ENCODE measurements around the gene ALPK1.

Gene ALPK1

DNA sequence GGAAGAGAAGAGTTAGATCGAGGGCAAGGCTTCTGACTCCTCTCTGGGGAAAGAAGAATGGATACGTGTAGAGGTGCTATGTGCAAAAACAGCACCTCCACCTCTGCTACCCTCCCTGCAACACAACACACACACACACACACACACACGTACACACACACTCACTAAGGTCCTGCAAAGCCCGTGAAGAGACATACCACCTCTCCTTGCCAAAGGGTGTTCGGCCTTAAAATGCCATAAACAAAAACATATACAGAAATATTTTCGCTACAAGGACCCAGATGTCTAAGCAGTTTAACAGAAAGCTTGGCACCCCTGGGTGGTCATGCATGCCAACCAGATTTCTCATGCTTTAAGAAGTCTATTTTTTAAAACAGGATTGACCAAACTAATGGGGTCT, 13.0 kb upstream of the ALPK1 start:
- H3K4me3 ChIP-seq (ENCODE audit: low read length) = peak overlapping the region; percentile 77
- DNase-seq (ENCODE audit: low read depth) = peak; percentile 11
- TF ChIP-seq, protein P1, sequence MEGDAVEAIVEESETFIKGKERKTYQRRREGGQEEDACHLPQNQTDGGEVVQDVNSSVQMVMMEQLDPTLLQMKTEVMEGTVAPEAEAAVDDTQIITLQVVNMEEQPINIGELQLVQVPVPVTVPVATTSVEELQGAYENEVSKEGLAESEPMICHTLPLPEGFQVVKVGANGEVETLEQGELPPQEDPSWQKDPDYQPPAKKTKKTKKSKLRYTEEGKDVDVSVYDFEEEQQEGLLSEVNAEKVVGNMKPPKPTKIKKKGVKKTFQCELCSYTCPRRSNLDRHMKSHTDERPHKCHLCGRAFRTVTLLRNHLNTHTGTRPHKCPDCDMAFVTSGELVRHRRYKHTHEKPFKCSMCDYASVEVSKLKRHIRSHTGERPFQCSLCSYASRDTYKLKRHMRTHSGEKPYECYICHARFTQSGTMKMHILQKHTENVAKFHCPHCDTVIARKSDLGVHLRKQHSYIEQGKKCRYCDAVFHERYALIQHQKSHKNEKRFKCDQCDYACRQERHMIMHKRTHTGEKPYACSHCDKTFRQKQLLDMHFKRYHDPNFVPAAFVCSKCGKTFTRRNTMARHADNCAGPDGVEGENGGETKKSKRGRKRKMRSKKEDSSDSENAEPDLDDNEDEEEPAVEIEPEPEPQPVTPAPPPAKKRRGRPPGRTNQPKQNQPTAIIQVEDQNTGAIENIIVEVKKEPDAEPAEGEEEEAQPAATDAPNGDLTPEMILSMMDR (IDR thresholded peaks at IDR 0.05; ENCODE audit: insufficient read depth, low read depth, low read length, missing control alignments) = no peak

DNA sequence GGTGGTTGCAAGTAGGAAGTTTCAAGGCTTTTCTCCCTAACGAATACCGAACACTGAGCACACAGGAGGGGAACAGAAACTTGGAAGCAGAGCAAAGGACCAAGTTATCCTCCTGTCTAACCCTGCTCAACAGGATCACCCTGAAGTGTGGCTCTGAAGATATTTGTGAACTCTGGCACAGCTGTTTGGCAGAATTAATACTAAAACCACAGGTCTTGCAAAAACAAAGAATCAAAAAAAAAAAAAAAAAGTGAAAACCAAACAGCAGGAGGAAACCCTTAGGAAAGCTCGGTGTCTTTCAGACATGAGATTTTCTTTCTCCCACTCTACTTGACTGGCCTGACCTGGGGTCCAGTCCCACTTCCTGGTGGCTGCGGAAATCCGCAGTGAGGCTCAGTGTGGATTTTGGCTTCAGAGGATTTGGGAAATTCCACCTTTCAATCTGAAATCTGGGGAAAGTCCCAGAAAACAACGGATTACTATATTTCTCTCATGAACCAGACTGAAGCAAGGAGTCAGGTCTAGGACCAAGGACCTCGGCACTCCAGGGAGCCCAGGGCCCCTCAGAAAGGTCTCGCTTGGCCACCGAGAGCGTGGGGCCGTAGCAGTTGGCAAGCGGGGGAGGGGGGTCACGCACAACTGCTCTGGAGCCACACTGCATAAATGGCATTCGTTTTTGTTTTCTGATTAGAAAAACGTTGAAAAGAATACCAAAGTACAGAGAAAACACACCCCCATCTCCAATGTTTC, 12.3 kb upstream of the ALPK1 start:
- peak overlapping the region; percentile 77 for H3K4me3 ChIP-seq (ENCODE audit: low read length)
- TF ChIP-seq, protein P1 (IDR thresholded peaks at IDR 0.05; ENCODE audit: insufficient read depth, low read depth, low read length, missing control alignments) = no peak
- peak; percentile 29 for DNase-seq (ENCODE audit: low read depth)

DNA sequence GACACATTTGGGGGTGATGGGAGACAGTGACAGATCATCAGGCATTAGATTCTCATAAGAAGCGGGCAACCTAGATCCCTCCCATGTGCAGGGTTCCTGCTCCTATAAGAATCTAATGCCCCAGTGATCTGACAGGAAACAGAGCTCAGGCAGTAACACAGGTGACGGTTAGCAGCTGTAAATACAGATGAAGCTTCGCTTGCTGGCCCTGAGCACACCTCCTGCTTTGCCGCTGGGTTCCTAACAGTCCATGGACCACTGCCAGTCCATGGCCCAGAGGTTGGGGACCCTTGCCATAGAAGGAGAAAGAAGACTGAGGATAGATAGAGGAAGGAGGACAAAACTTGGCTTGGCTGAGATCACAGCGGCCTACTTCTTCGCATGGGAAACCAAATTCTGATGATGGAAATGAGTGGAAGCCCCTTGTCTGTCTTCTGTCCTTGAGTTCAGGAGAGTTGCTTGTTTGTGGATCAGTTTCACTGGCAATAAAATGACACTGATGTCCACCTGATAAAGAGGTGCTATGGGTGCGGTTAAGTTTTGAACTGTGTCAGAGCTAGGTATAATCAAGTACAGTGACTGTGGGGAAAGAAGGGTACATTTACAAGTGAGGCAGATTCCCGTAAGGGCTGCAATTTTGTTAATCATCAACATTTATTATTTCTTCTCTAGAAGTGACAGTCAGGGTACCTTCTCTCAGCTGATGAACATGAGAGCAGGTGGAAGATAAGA, 9.7 kb upstream of the ALPK1 start:
- TF ChIP-seq, protein P1 (IDR thresholded peaks at IDR 0.05; ENCODE audit: insufficient read depth, low read depth, low read length, missing control alignments) = no peak
- no peak overlapping the region for H3K4me3 ChIP-seq (ENCODE audit: low read length)
- no peak for DNase-seq (ENCODE audit: low read depth)

DNA sequence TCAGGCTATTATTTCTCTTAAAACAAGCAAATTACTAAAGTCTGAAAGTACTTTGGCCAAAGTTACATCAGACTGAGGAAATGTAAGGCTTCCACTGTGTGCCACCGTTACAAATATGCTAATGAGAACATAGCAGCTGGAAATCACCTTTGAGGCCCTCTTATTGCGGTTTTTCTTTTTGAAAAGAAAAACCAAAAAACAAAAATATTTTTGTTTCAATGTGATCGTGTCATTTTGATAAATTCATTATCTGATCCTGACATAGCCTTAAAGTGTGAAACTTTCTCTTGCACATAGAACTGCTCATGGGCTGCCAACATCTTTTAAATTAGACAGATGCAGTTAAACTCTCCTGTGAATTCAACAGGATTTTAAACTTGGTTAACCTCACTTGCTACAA, 8.7 kb upstream of the ALPK1 start:
- H3K4me3 ChIP-seq (ENCODE audit: low read length) = no peak overlapping the region
- TF ChIP-seq, protein P1 (IDR thresholded peaks at IDR 0.05; ENCODE audit: insufficient read depth, low read depth, low read length, missing control alignments) = no peak
- no peak for DNase-seq (ENCODE audit: low read depth)

DNA sequence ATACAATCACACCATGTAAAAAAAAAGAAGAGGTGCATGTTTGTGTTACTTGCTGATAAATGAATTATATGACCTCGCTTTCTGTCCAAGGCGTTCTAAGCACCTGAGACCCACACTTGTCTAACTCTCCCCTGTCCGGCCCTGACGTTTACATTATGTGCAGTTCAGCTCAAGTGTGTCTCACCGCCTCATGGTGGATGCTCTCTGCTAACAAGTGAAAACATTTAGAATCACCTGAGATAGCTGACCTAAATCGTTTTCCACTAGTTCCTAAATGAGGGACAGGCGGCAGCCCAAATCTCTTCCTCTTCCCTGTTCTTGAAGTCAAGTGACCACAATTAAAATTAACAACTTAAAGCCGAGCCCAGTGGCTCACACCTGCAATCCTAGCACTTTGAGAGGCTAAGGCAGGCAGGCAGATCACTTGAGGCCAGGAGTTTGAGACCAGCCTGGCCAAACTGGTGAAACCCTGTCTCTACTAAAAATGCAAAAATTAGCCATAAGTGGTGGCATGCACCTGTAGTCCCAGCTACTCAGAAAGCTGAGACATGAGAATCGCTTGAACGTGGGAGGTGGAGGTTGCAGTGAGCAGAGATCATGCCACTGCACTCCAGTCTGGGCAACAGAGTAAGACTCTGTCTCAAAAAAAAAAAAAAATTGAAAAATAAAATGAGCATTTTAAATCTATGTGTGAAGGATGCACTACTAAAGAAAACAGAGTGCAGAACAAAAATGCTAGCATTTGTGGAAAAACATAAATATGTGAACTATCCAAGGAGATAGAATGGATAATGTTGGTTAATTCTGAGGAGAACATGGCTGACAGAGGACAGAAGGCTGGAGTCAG, 7.5 kb upstream of the ALPK1 start:
- no peak for DNase-seq (ENCODE audit: low read depth)
- TF ChIP-seq, protein P1 (IDR thresholded peaks at IDR 0.05; ENCODE audit: insufficient read depth, low read depth, low read length, missing control alignments) = no peak
- no peak overlapping the region for H3K4me3 ChIP-seq (ENCODE audit: low read length)

DNA sequence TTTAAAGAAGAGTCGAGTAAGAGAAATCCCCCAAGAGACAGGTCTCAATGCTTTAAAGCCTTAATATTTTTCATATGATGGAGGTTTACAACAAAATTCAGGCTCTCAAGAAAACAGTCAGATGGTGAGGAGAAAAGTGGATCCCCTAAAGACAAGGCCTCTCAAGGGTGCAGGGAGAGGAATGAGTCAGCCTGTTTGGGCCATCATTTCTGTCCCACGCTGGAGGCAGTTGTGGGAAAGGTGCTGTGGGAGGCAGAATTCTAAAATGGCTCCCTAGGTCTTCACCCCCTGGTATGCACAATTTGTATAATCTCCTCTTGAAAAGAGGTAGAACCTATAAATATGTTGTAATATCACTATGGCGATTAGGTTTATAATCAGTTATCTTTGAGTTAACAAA, 6.8 kb upstream of the ALPK1 start:
- no peak overlapping the region for H3K4me3 ChIP-seq (ENCODE audit: low read length)
- no peak for DNase-seq (ENCODE audit: low read depth)
- TF ChIP-seq, protein P1 (IDR thresholded peaks at IDR 0.05; ENCODE audit: insufficient read depth, low read depth, low read length, missing control alignments) = no peak
